HepG2 (cell line): Measurements from ENCODE around the gene SRBD1. TPM values are rescaled to one million over a fixed set of nuclear protein-coding genes. Genes with fewer than 3 reads are reported as not detected.
A peak's percentile ranks its signal among the peaks of the same experiment; 100 is the strongest.

Source experiments
- ATAC-seq: fragments of 200-7000 bp; cut with Tn5 transposase; 3 replicates; pipeline ENCODE4 v1.9.1; 2020; ENCODE audit warnings: mild to moderate bottlenecking, moderate library complexity
- BruUV-seq: library from RNA; stranded (reverse); fragments of 400-500 nt; replicated peaks from 2 replicates; lab custom pipeline; 2021; lab: Mats Ljungman, UMichigan
- CTCF ChIA-PET: fragments of 300-600 bp; formaldehyde crosslinking; extraction: SDS; loops from one replicate; lab custom pipeline; 2021; ENCODE audit warnings: low total read pairs, inconsistent platforms, low intra/inter-chr PET ratio; lab: Yijun Ruan, JAX
- POLR2A ChIA-PET: fragments of 350-600 bp; sonication (Branson Sonifier 250); formaldehyde crosslinking; loops from one replicate; lab custom pipeline; 2020; ENCODE audit warnings: antibody characterized with exemption, inconsistent platforms; lab: Yijun Ruan, JAX
- DNase-seq: peaks from one replicate; pipeline ENCODE4 v3.0.0-alpha.2; 2015; ENCODE audit warnings: low spot score
- FAIRE-seq: peaks from 3 replicates; lab custom pipeline; 2011; peaks lifted over from hg19 to GRCh38; lab: Jason Lieb, UNC
- H2AFZ ChIP-seq: one replicate; pipeline ENCODE4 v1.6.1; 2011; ENCODE audit warnings: low read length, inconsistent platforms
- H3K27ac ChIP-seq: fragments of 300-600 bp; 3 replicates; pipeline ENCODE4 v1.8.0; 2011; ENCODE audit warnings: mixed run types, mild to moderate bottlenecking, mixed read lengths, low read length, inconsistent platforms; ENCODE audit not compliant: insufficient read depth; ENCODE audit errors: extremely low read length
- H3K27me3 ChIP-seq, 2 experiments: fragments of 200-600 bp in 1 of 2; 2 replicates in 1 of 2; 3 replicates in 1 of 2; pipeline versions ENCODE4 v1.6.0 to v1.8.0; 2011; ENCODE audit warnings: low read length in 2 of 2, mild to moderate bottlenecking in 2 of 2, moderate library complexity in 2 of 2, inconsistent platforms in 1 of 2; ENCODE audit not compliant: insufficient read depth in 2 of 2, control insufficient read depth in 1 of 2
- H3K36me3 ChIP-seq, 2 experiments: fragments of 200-600 bp in 1 of 2; replicated peaks in 1 of 2; 2 replicates in 1 of 2; 3 replicates in 1 of 2; pipeline versions ENCODE4 v1.5.1 to v1.8.0; 2011; ENCODE audit warnings: low read length in 2 of 2, inconsistent platforms in 1 of 2; ENCODE audit not compliant: insufficient read depth in 2 of 2, control insufficient read depth in 1 of 2
- H3K4me1 ChIP-seq: 2 replicates; pipeline ENCODE4 v1.5.1; 2012; ENCODE audit warnings: low read length, inconsistent platforms; ENCODE audit not compliant: insufficient read depth
- H3K4me2 ChIP-seq: 2 replicates; pipeline ENCODE4 v1.6.0; 2011; ENCODE audit warnings: low read depth, low read length, inconsistent platforms
- H3K4me3 ChIP-seq, 3 experiments: fragments of 200-600 bp in 1 of 3; sonication (generic), shearing (Covaris generic) in 1 of 3; replicated peaks in 1 of 3; 2 replicates each; pipeline ENCODE4 v1.5.1; 2011 to 2016; ENCODE audit warnings: low read length in 3 of 3, inconsistent platforms in 2 of 3, low read depth in 2 of 3, mild to moderate bottlenecking in 2 of 3, control low read depth in 1 of 3, mixed read lengths in 1 of 3; ENCODE audit not compliant: insufficient read depth in 1 of 3
- H3K79me2 ChIP-seq: one replicate; pipeline ENCODE4 v1.6.1; 2011; ENCODE audit warnings: low read length, inconsistent platforms; ENCODE audit not compliant: insufficient read depth
- H3K9ac ChIP-seq: 2 replicates; pipeline ENCODE4 v1.6.0; 2011; ENCODE audit warnings: mild to moderate bottlenecking, low read depth, low read length, inconsistent platforms; ENCODE audit not compliant: insufficient read depth
- H3K9me3 ChIP-seq: 2 replicates; pipeline ENCODE4 v1.5.1; 2012; ENCODE audit warnings: mild to moderate bottlenecking, low read length
- H4K20me1 ChIP-seq: 2 replicates; pipeline ENCODE4 v1.6.0; 2011; ENCODE audit warnings: inconsistent platforms, mild to moderate bottlenecking, low read length, moderate library complexity; ENCODE audit not compliant: insufficient read depth
- AKAP8 ChIP-seq: sonication (generic); formaldehyde crosslinking; IDR thresholded peaks from 2 replicates; pipeline ENCODE4 v1.5.1; 2020; ENCODE audit warnings: mild to moderate bottlenecking, missing genetic modification reagents
- ESRRA ChIP-seq: sonication (generic); formaldehyde crosslinking; IDR thresholded peaks from 2 replicates; pipeline ENCODE4 v1.5.1; 2020; ENCODE audit warnings: mild to moderate bottlenecking, low read depth, missing genetic modification reagents
- EZH2 ChIP-seq: conservative IDR thresholded peaks from 2 replicates; pipeline ENCODE4 v1.6.1; 2012; ENCODE audit warnings: mild to moderate bottlenecking, low read depth, low read length, moderate library complexity
- FIP1L1 ChIP-seq: fragments of 200-400 bp; formaldehyde crosslinking; IDR thresholded peaks from 2 replicates; pipeline ENCODE4 v1.6.1; 2018; ENCODE audit warnings: low read depth, mild to moderate bottlenecking, low read length, moderate library complexity, borderline replicate concordance; ENCODE audit not compliant: insufficient read depth
- HNRNPK ChIP-seq: fragments of 200-400 bp; formaldehyde crosslinking; IDR thresholded peaks from 2 replicates; pipeline ENCODE4 v1.6.1; 2018; ENCODE audit warnings: low read length, low read depth, moderate library complexity, mild to moderate bottlenecking; ENCODE audit not compliant: poor library complexity, severe bottlenecking
- HOXA9 ChIP-seq: sonication (generic); formaldehyde crosslinking; IDR thresholded peaks from 2 replicates; pipeline ENCODE4 v1.8.1; 2022; ENCODE audit warnings: missing genetic modification reagents, mild to moderate bottlenecking, moderate library complexity, borderline replicate concordance
- PAX8 ChIP-seq: sonication (generic); formaldehyde crosslinking; IDR thresholded peaks from 2 replicates; pipeline ENCODE4 v1.8.0; 2022; ENCODE audit warnings: mild to moderate bottlenecking, missing genetic modification reagents, borderline replicate concordance
- PCBP1 ChIP-seq: fragments of 200-400 bp; formaldehyde crosslinking; IDR thresholded peaks from 2 replicates; pipeline ENCODE4 v1.6.1; 2017; ENCODE audit warnings: mild to moderate bottlenecking, low read depth, low read length, borderline replicate concordance
- WGBS: methylation state at CpG from one replicate; pipeline ENCODE4 v1.1.6; 2017; ENCODE audit warnings: low lambda C conversion rate; 5-methylcytosine and 5-hydroxymethylcytosine counted together
- in situ Hi-C: cut with HindIII; loops from 2 replicates; pipeline ENCODE4 v1.10.0; 2017; ENCODE audit warnings: low pct_unique_long_range_greater_than_20kb; ENCODE audit not compliant: extremely low pct_ligation_motif_present
- intact Hi-C: fragments of 100-400 bp; cut with micrococcal nuclease; formaldehyde crosslinking; loops from one replicate; pipeline ENCODE4 v1.10.0; 2022; ENCODE audit not compliant: unreplicated experiment
- polyA plus RNA-seq, 8 experiments: library from polyadenylated mRNA; depleted of rRNA in 3 of 8; stranded (reverse) in 7 of 8; unstranded in 1 of 8; fragments of >200 nt; fragmentation: Illumina TruSeq in 4 of 8; extraction: Trizol in 4 of 8; gene quantifications; 2 replicates each; pipeline versions ENCODE4 v1.2.1 to v1.2.3, GENCODE V29; 2011 to 2016; ENCODE audit warnings: low read depth in 4 of 8, missing spikeins in 1 of 8, mixed read lengths in 1 of 8; ENCODE audit not compliant: insufficient read depth in 1 of 8
- total RNA-seq, 5 experiments: library from RNA; depleted of rRNA; stranded (reverse); fragments of >200 nt; fragmentation: Illumina TruSeq; extraction: Trizol; gene quantifications; 2 replicates each; pipeline ENCODE4 v1.2.3, GENCODE V29; 2016; ENCODE audit warnings: low read depth in 1 of 5

SRBD1 gene
- total and polyA plus RNA-seq, 2 of the 13 experiments (the other 11 are each of a cell fraction or from before 2014, with no cell fraction given) = 3.2 to 23.9 TPM

- in situ Hi-C loops (no loop called here), intact Hi-C loops (no loop called here)
- no peak for TF ChIP-seq PAX8 (CRISPR knock-in tag)
- no peak overlapping the region for H3K27ac ChIP-seq
- ATAC-seq = no peak
- 76% methylated on average over 3 of the region's 3 CpGs for WGBS
- no peaks in the 10 kb centered on the region for H3K9me3 ChIP-seq
- no peaks in the 10 kb centered on the region for H3K4me1 ChIP-seq
- no peaks in the 10 kb centered on the region for H3K79me2 ChIP-seq
- H3K4me2 ChIP-seq = no peak overlapping the region
- no peaks in the 10 kb centered on the region for H3K27me3 ChIP-seq
- H2AFZ ChIP-seq = no peak overlapping the region
- FAIRE-seq = no peak
- POLR2A ChIA-PET = no interaction called here
- CTCF ChIA-PET = no interaction called here
- no peak for DNase-seq
- H3K36me3 ChIP-seq = peaks cover 0 to 10% of the 10 kb centered on the region in 2 experiments; a peak in 3 of 5 replicates
- no peak overlapping the region for H3K4me3 ChIP-seq
- H4K20me1 ChIP-seq = no peaks in the 10 kb centered on the region
- BruUV-seq = no TSS peak
- H3K9ac ChIP-seq = no peak overlapping the region
Observed at GRCh38 chr2:45418532-45418931, 192.5 kb downstream of the SRBD1 start.

- CTCF ChIA-PET = no interaction called here
- Histone ChIP-seq H3K36me3 (peaks cover 4 to 15% of the 10 kb centered on the region in 2 experiments), H3K27ac (no peak overlapping the region), H3K9me3 (no peaks in the 10 kb centered on the region), H3K27me3 (no peaks in the 10 kb centered on the region), H3K9ac (no peak overlapping the region), H2AFZ (no peak overlapping the region), H4K20me1 (no peaks in the 10 kb centered on the region), H3K4me1 (no peaks in the 10 kb centered on the region)
- in situ Hi-C loops (no loop called here), intact Hi-C loops (no loop called here)
- DNase-seq (no peak), FAIRE-seq (no peak), ATAC-seq (no peak)
- no TSS peak for BruUV-seq
- TF ChIP-seq AKAP8 (CRISPR knock-in tag) = no peak
- peak; percentile 96 for TF ChIP-seq PCBP1
- TF ChIP-seq EZH2 = no peak
- TF ChIP-seq HOXA9 (CRISPR knock-in tag) = no peak
- TF ChIP-seq HNRNPK = peak; percentile 100
- no peak for TF ChIP-seq ESRRA (CRISPR knock-in tag)
- TF ChIP-seq FIP1L1 = no peak
- TF ChIP-seq, all 625 proteins: peak for 2
- H3K4me2 ChIP-seq = no peak overlapping the region
- no peaks in the 10 kb centered on the region for H3K79me2 ChIP-seq
- POLR2A ChIA-PET = no interaction called here
- WGBS = 76% methylated on average over 5 of the region's 5 CpGs
- H3K4me3 ChIP-seq = no peak overlapping the region
Observed at GRCh38 chr2:45415534-45416123, 195.4 kb downstream of the SRBD1 start.
